AG09309 (cell line): ENCODE measurements around the gene PTPN6.
A peak's percentile ranks its signal among the peaks of the same experiment; 100 is the strongest.

Experiments
- DNase-seq: peaks from one replicate; pipeline ENCODE4 v3.0.0-alpha.2; 2010; ENCODE audit warnings: low read depth
- H3K4me3 ChIP-seq: 2 replicates; pipeline ENCODE4 v1.5.1; 2011; ENCODE audit warnings: mild to moderate bottlenecking, low read depth, low read length, moderate library complexity; ENCODE audit not compliant: control insufficient read depth
- TF ChIP-seq, protein P1 (sequence below): IDR thresholded peaks from 2 replicates; pipeline ENCODE4 v1.5.1; 2011; ENCODE audit warnings: mild to moderate bottlenecking, low read depth, low read length, inconsistent platforms; ENCODE audit not compliant: insufficient read depth, control insufficient read depth; ENCODE audit errors: missing control alignments

The PTPN6 gene

DNA sequence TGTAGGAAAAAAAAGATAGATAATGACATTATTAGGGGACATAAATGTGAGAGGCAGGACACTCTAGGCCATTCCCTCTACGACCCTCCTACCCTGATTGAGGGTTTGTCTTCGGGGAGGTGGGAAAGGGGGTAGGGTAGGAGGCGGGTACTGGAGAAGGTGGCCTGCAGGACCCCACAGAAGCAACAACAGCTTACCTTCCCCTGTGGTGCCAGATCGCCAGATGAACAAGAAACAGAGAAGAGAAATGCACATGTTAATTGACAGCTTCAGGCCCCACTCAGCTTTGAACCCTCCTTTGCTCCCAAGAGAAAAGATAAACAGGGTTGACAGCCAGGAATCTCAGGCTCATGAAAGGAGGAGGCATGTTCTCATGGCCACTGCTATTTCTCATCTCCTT, 14.6 kb downstream of the PTPN6 start:
- TF ChIP-seq, protein P1, sequence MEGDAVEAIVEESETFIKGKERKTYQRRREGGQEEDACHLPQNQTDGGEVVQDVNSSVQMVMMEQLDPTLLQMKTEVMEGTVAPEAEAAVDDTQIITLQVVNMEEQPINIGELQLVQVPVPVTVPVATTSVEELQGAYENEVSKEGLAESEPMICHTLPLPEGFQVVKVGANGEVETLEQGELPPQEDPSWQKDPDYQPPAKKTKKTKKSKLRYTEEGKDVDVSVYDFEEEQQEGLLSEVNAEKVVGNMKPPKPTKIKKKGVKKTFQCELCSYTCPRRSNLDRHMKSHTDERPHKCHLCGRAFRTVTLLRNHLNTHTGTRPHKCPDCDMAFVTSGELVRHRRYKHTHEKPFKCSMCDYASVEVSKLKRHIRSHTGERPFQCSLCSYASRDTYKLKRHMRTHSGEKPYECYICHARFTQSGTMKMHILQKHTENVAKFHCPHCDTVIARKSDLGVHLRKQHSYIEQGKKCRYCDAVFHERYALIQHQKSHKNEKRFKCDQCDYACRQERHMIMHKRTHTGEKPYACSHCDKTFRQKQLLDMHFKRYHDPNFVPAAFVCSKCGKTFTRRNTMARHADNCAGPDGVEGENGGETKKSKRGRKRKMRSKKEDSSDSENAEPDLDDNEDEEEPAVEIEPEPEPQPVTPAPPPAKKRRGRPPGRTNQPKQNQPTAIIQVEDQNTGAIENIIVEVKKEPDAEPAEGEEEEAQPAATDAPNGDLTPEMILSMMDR: no peak
- no peak overlapping the region for H3K4me3 ChIP-seq
- DNase-seq: no peak

DNA sequence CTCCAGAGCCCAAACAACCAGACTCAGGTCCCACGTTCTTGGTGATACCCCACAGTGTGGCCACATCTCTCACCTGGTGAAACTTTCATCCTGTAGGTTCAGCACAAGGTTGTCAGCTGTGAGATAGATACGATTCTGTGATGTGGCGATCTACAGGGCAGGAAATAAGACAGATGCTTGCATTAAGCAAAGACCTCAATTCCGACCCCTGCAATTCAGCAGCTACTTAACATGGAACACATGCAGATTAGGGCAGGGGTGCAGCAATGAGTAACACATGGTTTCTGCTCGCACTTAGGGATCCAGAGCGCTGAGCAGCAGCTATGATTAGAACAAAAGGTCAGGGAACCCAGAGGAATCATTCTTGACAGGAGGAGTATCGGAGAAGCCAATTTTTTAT, 15.2 kb downstream of the PTPN6 start:
- TF ChIP-seq, protein P1: no peak
- H3K4me3 ChIP-seq: no peak overlapping the region
- DNase-seq: no peak

DNA sequence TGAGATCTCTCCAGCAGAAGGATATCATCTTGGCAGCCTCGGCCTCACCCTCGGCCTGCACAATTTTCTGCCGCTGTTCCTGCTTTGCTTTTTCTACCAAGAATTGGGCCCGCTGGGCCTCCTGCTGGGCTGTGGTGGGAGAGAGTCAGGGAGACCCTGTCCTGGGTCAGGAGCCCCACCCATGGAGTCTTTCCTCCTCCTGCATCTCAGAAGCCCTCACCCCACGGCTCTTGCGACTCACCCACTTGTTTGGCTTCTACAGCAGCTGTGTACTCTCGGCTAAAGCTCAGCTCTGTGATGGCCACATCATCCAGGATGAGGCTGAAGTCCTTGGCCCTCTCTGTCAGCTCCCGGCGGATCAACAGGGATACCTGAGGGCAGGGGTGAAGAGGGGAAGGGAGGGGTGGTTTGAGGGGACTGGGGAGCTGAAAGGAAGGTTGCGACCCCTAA, 16.5 kb downstream of the PTPN6 start:
- H3K4me3 ChIP-seq: no peak overlapping the region
- no peak for DNase-seq
- TF ChIP-seq, protein P1: no peak

DNA sequence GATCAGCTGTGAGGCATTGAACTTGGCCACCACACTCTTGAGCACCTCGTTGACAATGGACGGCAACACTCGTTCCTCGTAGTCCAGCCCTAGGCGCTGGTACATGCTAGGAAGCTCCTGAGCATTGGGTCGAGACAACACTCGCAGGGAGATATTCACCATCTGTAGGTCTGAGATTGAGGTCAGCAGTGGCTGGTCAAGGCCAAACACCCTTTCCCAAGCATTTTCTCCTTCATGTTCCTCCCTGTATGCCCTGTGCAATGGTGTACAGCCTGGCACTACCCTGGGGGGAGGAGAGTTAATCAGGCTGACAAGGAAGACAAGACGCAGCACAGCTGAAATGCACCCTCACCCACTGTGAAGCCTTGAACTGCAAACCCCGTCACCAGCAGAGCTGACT, 17.3 kb downstream of the PTPN6 start:
- TF ChIP-seq, protein P1: no peak
- no peak overlapping the region for H3K4me3 ChIP-seq
- DNase-seq: no peak

GRCh38 chr12:6970096-6970527, 19.0 kb downstream of the PTPN6 start:
- peak overlapping the region; percentile 95 for H3K4me3 ChIP-seq
- no peak for DNase-seq

GRCh38 chr12:6974180-6974579, 23.0 kb downstream of the PTPN6 start:
- no peak overlapping the region for H3K4me3 ChIP-seq
- no peak for DNase-seq
- TF ChIP-seq, protein P1: no peak

More at GRCh38 chr12:6970096-6970527, 19.0 kb downstream of the PTPN6 start:
- TF ChIP-seq, protein P1: no peak
